Esophagus squamous epithelium (tissue), 5 donors: ENCODE results near the gene CCDC88C. TPM values are rescaled to one million over a fixed set of nuclear protein-coding genes. Genes with fewer than 3 reads are reported as not detected.

Experiments
- DNase-seq: peaks from one replicate; lab custom pipeline; 2025; lab: John Stamatoyannopoulos, UW
- H3K27ac ChIP-seq, 4 donors: fragments of 200-600 bp; sonication (generic); one replicate each; pipeline ENCODE4 v1.5.1; 2016 to 2019; ENCODE audit warnings: mild to moderate bottlenecking in 1 of 4
- H3K27me3 ChIP-seq, 4 donors: fragments of 200-600 bp; sonication (generic); 1 replicate in 3 of 4; 2 replicates in 1 of 4; pipeline versions ENCODE4 v1.5.1 to v1.6.0; 2017 to 2021; ENCODE audit warnings: antibody characterized with exemption in 1 of 4
- H3K36me3 ChIP-seq, 3 donors: fragments of 200-600 bp; sonication (generic); one replicate each; pipeline ENCODE4 v1.5.1; 2016 to 2019
- H3K4me1 ChIP-seq, 3 donors: fragments of 200-600 bp; sonication (generic); one replicate each; pipeline ENCODE4 v1.5.1; 2017 to 2019
- H3K4me3 ChIP-seq, 4 donors: fragments of 200-600 bp; sonication (generic); 1 replicate in 3 of 4; 2 replicates in 1 of 4; pipeline ENCODE4 v1.5.1; 2016 to 2019; ENCODE audit warnings: mild to moderate bottlenecking in 2 of 4, moderate library complexity in 1 of 4
- H3K9me3 ChIP-seq, 3 donors: fragments of 200-600 bp; sonication (generic); one replicate each; pipeline ENCODE4 v1.5.1; 2016 to 2019
- POLR2A ChIP-seq, 4 donors: fragments of 450-650 bp; IDR thresholded peaks; one replicate each; pipeline ENCODE4 v1.6.1; 2017; ENCODE audit warnings: antibody characterized with exemption in 4 of 4, mild to moderate bottlenecking in 4 of 4, moderate library complexity in 3 of 4
- WGBS, 2 donors: methylation state at CpG; one replicate each; pipeline ENCODE4 v1.1.5; 2018; 5-methylcytosine and 5-hydroxymethylcytosine counted together
- intact Hi-C: fragments of 100-400 bp; cut with DNase I; formaldehyde crosslinking; loops from one replicate; pipeline ENCODE4 v1.15.0; 2022
- total RNA-seq, 4 donors: library from RNA; depleted of rRNA; stranded (reverse); fragments of >200 nt; gene quantifications; one replicate each; pipeline ENCODE4 v1.1.0, GENCODE V29; 2016
- TF ChIP-seq, protein P1 (sequence below), 6 experiments: fragments of 450-650 bp in 4 of 6; fragments of 200-600 bp in 2 of 6; sonication (generic) in 2 of 6; IDR thresholded peaks; one replicate each; pipeline ENCODE4 v1.5.1; 2016 to 2019; ENCODE audit warnings: antibody characterized with exemption in 6 of 6, mild to moderate bottlenecking in 4 of 6, moderate library complexity in 4 of 6
- donor health status: DM: yes; HTN: yes; CAD: no.

Gene CCDC88C
- total RNA-seq, 4 donors from 2014 or later, result 23.2 to 31.5 (median 29.9) TPM

DNA sequence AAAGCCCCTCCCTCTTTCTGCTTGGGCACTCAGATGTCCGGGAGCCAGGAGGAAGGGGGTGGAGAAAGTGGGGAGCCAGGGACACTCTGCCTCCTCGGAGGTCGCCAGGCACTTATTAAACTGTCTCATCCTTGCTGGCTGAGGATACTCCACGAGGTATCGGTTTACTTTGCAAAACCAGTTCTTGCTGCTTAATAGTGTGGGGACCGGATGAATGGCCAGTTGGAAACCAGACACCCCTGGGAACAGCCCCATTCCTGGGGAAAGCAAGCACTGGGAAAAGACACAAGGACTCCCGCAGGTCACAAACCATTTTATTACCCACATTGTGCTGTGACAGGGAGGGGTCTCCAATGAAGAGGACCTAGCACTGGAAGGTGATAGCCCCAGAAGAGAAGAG, 34.2 kb downstream of the CCDC88C start:
- 45 to 64% methylated on average over 5 to 6 of the region's 7 CpGs for WGBS, 2 donors
- Histone ChIP-seq H3K4me3 (no peak overlapping the region), H3K4me1 (peaks cover 28 to 75% (median 45%) of the 10 kb centered on the region in 3 donors), H3K27ac (no peak overlapping the region), H3K27me3 (no peaks in the 10 kb centered on the region), H3K9me3 (no peaks in the 10 kb centered on the region), H3K36me3 (no peaks in the 10 kb centered on the region)
- intact Hi-C loops, result no loop called here
- no peak for DNase-seq
- TF ChIP-seq, protein P1, sequence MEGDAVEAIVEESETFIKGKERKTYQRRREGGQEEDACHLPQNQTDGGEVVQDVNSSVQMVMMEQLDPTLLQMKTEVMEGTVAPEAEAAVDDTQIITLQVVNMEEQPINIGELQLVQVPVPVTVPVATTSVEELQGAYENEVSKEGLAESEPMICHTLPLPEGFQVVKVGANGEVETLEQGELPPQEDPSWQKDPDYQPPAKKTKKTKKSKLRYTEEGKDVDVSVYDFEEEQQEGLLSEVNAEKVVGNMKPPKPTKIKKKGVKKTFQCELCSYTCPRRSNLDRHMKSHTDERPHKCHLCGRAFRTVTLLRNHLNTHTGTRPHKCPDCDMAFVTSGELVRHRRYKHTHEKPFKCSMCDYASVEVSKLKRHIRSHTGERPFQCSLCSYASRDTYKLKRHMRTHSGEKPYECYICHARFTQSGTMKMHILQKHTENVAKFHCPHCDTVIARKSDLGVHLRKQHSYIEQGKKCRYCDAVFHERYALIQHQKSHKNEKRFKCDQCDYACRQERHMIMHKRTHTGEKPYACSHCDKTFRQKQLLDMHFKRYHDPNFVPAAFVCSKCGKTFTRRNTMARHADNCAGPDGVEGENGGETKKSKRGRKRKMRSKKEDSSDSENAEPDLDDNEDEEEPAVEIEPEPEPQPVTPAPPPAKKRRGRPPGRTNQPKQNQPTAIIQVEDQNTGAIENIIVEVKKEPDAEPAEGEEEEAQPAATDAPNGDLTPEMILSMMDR (IDR thresholded peaks at IDR 0.05), result no peak
- no peak for TF ChIP-seq POLR2A (IDR thresholded peaks at IDR 0.05)

GRCh38 chr14:91381801-91382670, 35.6 kb downstream of the CCDC88C start:
- WGBS, 2 donors, result 85 to 93% methylated on average over 11 to 13 of the region's 13 CpGs
- H3K4me1 ChIP-seq, result peaks cover 14 to 75% (median 43%) of the 10 kb centered on the region in 3 donors
- no peak for DNase-seq
- H3K36me3 ChIP-seq, result no peaks in the 10 kb centered on the region
- no peak overlapping the region for H3K27ac ChIP-seq
- H3K27me3 ChIP-seq, result no peaks in the 10 kb centered on the region
- no peak overlapping the region for H3K4me3 ChIP-seq
- H3K9me3 ChIP-seq, result no peaks in the 10 kb centered on the region
- intact Hi-C loops, result no loop called here
- no peak for TF ChIP-seq POLR2A (IDR thresholded peaks at IDR 0.05)
- TF ChIP-seq, protein P1 (IDR thresholded peaks at IDR 0.05), result no peak

DNA sequence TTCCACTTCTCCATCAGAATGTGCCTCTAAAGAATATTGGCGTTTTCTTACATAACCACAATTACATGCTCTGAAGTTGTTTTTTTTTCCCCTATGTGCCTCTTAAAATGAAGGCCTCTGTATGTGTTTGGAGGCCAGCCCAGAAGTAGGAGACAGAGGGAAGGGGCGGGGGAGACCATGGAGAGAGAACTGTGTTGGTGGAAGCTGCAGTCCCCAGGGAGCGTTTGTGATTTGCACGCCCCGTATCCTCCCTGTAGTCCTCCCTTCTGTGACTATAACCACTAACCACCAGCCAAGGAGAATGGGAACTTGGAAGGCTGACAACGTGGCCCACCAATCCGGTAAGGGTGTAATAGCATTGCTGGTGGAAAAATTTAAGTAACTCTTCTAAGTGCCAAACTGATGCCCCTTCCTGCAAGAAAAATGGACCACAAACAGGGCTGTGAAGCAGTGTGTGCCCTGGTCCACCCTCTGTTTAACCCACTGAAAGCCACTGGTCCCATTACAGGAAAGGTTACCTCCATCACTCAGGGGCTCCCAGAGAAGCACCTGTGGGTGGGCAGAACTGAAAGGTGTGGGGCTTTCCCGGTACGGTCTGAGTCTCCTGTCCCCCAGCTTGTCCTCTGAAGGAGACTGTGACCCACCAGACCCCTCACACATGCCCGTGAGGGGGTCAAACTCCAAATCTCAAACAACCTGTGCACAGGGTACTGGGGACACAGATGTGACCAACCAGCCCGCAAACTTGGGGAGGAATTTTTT, 36.8 kb downstream of the CCDC88C start:
- TF ChIP-seq, protein P1 (IDR thresholded peaks at IDR 0.05), result no peak
- no peak for TF ChIP-seq POLR2A (IDR thresholded peaks at IDR 0.05)
- DNase-seq, result no peak
- Histone ChIP-seq H3K9me3 (no peaks in the 10 kb centered on the region), H3K4me3 (no peak overlapping the region), H3K4me1 (peaks cover 13 to 75% (median 39%) of the 10 kb centered on the region in 3 donors), H3K36me3 (no peaks in the 10 kb centered on the region), H3K27ac (no peak overlapping the region), H3K27me3 (no peaks in the 10 kb centered on the region)
- intact Hi-C loops, result no loop called here
- 37 to 50% methylated on average over 7 to 11 of the region's 11 CpGs for WGBS, 2 donors

- H3K27ac ChIP-seq, result no peak overlapping the region
- intact Hi-C loops, result no loop called here
- no peaks in the 10 kb centered on the region for H3K9me3 ChIP-seq
- DNase-seq, result no peak
- WGBS, 2 donors, result 88 to 92% methylated on average over 5 of the region's 5 CpGs
- H3K4me3 ChIP-seq, result no peak overlapping the region
- no peaks in the 10 kb centered on the region for H3K27me3 ChIP-seq
- no peak for TF ChIP-seq POLR2A (IDR thresholded peaks at IDR 0.05)
- TF ChIP-seq, protein P1 (IDR thresholded peaks at IDR 0.05), result no peak
- peaks cover 13 to 75% (median 39%) of the 10 kb centered on the region in 3 donors for H3K4me1 ChIP-seq
- no peaks in the 10 kb centered on the region for H3K36me3 ChIP-seq
Measured at GRCh38 chr14:91380123-91380522, 37.5 kb downstream of the CCDC88C start.

GRCh38 chr14:91379579-91379932, 38.1 kb downstream of the CCDC88C start:
- no peak for DNase-seq
- H3K4me3 ChIP-seq, result no peak overlapping the region
- no peaks in the 10 kb centered on the region for H3K36me3 ChIP-seq
- H3K9me3 ChIP-seq, result no peaks in the 10 kb centered on the region
- H3K27me3 ChIP-seq, result no peaks in the 10 kb centered on the region
- WGBS, 2 donors, result 80 to 92% methylated on average over 5 to 10 of the region's 13 CpGs
- H3K27ac ChIP-seq, result no peak overlapping the region
- no peak for TF ChIP-seq POLR2A (IDR thresholded peaks at IDR 0.05)
- TF ChIP-seq, protein P1 (IDR thresholded peaks at IDR 0.05), result no peak
- intact Hi-C loops, result no loop called here
- peaks cover 14 to 80% (median 40%) of the 10 kb centered on the region in 3 donors for H3K4me1 ChIP-seq
